GM23338 (cell line): Measurements from ENCODE around the gene KLRK1.

Experiments used
- CREB1 ChIP-seq: fragments of 250-450 bp; sonication (Bioruptor Pico); IDR thresholded peaks from 2 replicates; pipeline ENCODE4 v1.5.0; 2020; ENCODE audit warnings: low read depth, mild to moderate bottlenecking, moderate library complexity
- ETS1 ChIP-seq: IDR thresholded peaks from 2 replicates; pipeline ENCODE4 v1.6.1; 2016; ENCODE audit warnings: antibody characterized with exemption
- EZH2 ChIP-seq: fragments of 200-600 bp; sonication (generic); IDR thresholded peaks from one replicate; pipeline ENCODE4 v1.8.0; 2017; ENCODE audit warnings: antibody characterized with exemption, mild to moderate bottlenecking, low read depth; ENCODE audit not compliant: unreplicated experiment
- EZH2phosphoT487 ChIP-seq: fragments of 200-600 bp; sonication (generic); IDR thresholded peaks from one replicate; pipeline ENCODE4 v1.8.1; 2018; ENCODE audit warnings: antibody characterized with exemption; ENCODE audit not compliant: unreplicated experiment
- JUNB ChIP-seq: IDR thresholded peaks from one replicate; pipeline ENCODE4 v1.6.1; 2016; ENCODE audit warnings: antibody characterized with exemption; ENCODE audit not compliant: unreplicated experiment
- NANOG ChIP-seq: IDR thresholded peaks from 2 replicates; pipeline ENCODE4 v1.6.1; 2016; ENCODE audit warnings: antibody characterized with exemption, borderline replicate concordance
- POLR2AphosphoS5 ChIP-seq: IDR thresholded peaks from 2 replicates; pipeline ENCODE4 v1.6.1; 2016; ENCODE audit warnings: antibody characterized with exemption, low read depth
- REST ChIP-seq: IDR thresholded peaks from one replicate; pipeline ENCODE4 v1.6.1; 2018; ENCODE audit warnings: antibody characterized with exemption; ENCODE audit not compliant: unreplicated experiment
- STAT1 ChIP-seq: IDR thresholded peaks from one replicate; pipeline ENCODE4 v1.6.1; 2016; ENCODE audit warnings: antibody characterized with exemption; ENCODE audit not compliant: unreplicated experiment
- ZNF114 ChIP-seq: fragments of 250-450 bp; sonication (Bioruptor Pico); IDR thresholded peaks from 2 replicates; pipeline ENCODE4 v1.5.0; 2020; ENCODE audit warnings: mild to moderate bottlenecking, moderate library complexity
- ZNF331 ChIP-seq: fragments of 250-450 bp; sonication (Bioruptor Pico); IDR thresholded peaks from 2 replicates; pipeline ENCODE4 v1.5.0; 2020; ENCODE audit warnings: low read depth, mild to moderate bottlenecking, moderate library complexity
- TF ChIP-seq, protein P1 (sequence below), 2 experiments: fragments of 200-600 bp in 1 of 2; sonication (generic) in 1 of 2; conservative IDR thresholded peaks; 2 replicates each; pipeline versions ENCODE4 v1.5.1 to v1.6.1; 2016 to 2017; ENCODE audit warnings: antibody characterized with exemption in 2 of 2, low read depth in 2 of 2, mild to moderate bottlenecking in 2 of 2, moderate library complexity in 1 of 2
- TF ChIP-seq, protein P2 (sequence below): fragments of 250-450 bp; sonication (Bioruptor Pico); IDR thresholded peaks from 2 replicates; pipeline ENCODE4 v1.5.0; 2020; ENCODE audit warnings: mild to moderate bottlenecking, moderate library complexity

- TF ChIP-seq, protein P1, sequence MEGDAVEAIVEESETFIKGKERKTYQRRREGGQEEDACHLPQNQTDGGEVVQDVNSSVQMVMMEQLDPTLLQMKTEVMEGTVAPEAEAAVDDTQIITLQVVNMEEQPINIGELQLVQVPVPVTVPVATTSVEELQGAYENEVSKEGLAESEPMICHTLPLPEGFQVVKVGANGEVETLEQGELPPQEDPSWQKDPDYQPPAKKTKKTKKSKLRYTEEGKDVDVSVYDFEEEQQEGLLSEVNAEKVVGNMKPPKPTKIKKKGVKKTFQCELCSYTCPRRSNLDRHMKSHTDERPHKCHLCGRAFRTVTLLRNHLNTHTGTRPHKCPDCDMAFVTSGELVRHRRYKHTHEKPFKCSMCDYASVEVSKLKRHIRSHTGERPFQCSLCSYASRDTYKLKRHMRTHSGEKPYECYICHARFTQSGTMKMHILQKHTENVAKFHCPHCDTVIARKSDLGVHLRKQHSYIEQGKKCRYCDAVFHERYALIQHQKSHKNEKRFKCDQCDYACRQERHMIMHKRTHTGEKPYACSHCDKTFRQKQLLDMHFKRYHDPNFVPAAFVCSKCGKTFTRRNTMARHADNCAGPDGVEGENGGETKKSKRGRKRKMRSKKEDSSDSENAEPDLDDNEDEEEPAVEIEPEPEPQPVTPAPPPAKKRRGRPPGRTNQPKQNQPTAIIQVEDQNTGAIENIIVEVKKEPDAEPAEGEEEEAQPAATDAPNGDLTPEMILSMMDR (conservative IDR thresholded peaks at IDR 0.05; ENCODE audit: low read depth in 2 of 2), result no peak
- TF ChIP-seq EZH2 (no peak), POLR2AphosphoS5 (no peak), REST (no peak), EZH2phosphoT487 (no peak), ETS1 (no peak), ZNF331 (CRISPR knock-in tag) (no peak), CREB1 (no peak), JUNB (no peak), NANOG (no peak), STAT1 (no peak), ZNF114 (no peak)
- TF ChIP-seq, protein P2, sequence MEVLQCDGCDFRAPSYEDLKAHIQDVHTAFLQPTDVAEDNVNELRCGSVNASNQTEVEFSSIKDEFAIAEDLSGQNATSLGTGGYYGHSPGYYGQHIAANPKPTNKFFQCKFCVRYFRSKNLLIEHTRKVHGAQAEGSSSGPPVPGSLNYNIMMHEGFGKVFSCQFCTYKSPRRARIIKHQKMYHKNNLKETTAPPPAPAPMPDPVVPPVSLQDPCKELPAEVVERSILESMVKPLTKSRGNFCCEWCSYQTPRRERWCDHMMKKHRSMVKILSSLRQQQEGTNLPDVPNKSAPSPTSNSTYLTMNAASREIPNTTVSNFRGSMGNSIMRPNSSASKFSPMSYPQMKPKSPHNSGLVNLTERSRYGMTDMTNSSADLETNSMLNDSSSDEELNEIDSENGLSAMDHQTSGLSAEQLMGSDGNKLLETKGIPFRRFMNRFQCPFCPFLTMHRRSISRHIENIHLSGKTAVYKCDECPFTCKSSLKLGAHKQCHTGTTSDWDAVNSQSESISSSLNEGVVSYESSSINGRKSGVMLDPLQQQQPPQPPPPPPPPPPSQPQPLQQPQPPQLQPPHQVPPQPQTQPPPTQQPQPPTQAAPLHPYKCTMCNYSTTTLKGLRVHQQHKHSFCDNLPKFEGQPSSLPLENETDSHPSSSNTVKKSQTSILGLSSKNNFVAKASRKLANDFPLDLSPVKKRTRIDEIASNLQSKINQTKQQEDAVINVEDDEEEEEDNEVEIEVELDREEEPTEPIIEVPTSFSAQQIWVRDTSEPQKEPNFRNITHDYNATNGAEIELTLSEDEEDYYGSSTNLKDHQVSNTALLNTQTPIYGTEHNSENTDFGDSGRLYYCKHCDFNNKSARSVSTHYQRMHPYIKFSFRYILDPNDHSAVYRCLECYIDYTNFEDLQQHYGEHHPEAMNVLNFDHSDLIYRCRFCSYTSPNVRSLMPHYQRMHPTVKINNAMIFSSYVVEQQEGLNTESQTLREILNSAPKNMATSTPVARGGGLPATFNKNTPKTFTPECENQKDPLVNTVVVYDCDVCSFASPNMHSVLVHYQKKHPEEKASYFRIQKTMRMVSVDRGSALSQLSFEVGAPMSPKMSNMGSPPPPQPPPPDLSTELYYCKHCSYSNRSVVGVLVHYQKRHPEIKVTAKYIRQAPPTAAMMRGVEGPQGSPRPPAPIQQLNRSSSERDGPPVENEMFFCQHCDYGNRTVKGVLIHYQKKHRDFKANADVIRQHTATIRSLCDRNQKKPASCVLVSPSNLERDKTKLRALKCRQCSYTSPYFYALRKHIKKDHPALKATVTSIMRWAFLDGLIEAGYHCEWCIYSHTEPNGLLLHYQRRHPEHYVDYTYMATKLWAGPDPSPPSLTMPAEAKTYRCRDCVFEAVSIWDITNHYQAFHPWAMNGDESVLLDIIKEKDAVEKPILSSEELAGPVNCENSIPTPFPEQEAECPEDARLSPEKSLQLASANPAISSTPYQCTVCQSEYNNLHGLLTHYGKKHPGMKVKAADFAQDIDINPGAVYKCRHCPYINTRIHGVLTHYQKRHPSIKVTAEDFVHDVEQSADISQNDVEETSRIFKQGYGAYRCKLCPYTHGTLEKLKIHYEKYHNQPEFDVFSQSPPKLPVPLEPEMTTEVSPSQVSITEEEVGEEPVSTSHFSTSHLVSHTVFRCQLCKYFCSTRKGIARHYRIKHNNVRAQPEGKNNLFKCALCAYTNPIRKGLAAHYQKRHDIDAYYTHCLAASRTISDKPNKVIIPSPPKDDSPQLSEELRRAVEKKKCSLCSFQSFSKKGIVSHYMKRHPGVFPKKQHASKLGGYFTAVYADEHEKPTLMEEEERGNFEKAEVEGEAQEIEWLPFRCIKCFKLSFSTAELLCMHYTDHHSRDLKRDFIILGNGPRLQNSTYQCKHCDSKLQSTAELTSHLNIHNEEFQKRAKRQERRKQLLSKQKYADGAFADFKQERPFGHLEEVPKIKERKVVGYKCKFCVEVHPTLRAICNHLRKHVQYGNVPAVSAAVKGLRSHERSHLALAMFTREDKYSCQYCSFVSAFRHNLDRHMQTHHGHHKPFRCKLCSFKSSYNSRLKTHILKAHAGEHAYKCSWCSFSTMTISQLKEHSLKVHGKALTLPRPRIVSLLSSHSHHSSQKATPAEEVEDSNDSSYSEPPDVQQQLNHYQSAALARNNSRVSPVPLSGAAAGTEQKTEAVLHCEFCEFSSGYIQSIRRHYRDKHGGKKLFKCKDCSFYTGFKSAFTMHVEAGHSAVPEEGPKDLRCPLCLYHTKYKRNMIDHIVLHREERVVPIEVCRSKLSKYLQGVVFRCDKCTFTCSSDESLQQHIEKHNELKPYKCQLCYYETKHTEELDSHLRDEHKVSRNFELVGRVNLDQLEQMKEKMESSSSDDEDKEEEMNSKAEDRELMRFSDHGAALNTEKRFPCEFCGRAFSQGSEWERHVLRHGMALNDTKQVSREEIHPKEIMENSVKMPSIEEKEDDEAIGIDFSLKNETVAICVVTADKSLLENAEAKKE, result no peak
These were observed 47.8 kb downstream of the KLRK1 start for GRCh38 chr12:10341892-10342509.
